HG03095 (cell line): ENCODE results near the gene MAN1A1.

Experiments
- ATAC-seq: cut with Tn5 transposase; IDR thresholded peaks from one replicate; pipeline ENCODE4 v1.9.1; 2021; ENCODE audit warnings: moderate library complexity; ENCODE audit not compliant: unreplicated experiment

MAN1A1 gene

DNA sequence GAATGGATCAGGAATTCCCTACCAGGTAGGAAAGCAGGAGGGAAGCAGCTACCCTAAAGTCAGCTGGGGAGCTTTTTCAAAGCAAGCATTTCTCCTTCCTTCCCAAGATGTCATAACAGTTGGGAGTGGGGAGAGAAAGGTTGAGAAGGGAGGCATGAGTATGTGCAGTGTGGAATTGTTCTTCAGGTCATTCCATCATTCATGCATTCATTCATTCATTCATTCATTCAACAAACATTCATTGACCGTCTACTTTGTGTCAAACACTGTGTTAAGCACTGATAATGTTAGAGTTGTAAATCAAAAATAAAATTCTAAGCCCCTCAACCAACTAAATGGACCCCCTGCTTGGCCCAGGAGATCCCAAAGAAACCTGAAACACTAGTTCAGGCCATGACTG lies 221.9 kb downstream of the MAN1A1 start:
- ATAC-seq = no peak
